HG03469 (cell line): Measurements from ENCODE around the gene MROH2B.

Experiments
- ATAC-seq: cut with Tn5 transposase; IDR thresholded peaks from one replicate; pipeline ENCODE4 v1.9.1; 2021; ENCODE audit warnings: mild to moderate bottlenecking, moderate library complexity, moderate number of reproducible peaks; ENCODE audit not compliant: unreplicated experiment

Gene MROH2B

GRCh38 chr5:40976041-40976440 lies 95.1 kb downstream of the MROH2B start:
- ATAC-seq: no peak

GRCh38 chr5:40973364-40974004 lies 97.7 kb downstream of the MROH2B start:
- no peak for ATAC-seq

- no peak for ATAC-seq
Measured at GRCh38 chr5:40972434-40972833, 98.7 kb downstream of the MROH2B start.

GRCh38 chr5:40962207-40962955 lies 108.8 kb downstream of the MROH2B start:
- ATAC-seq: no peak

GRCh38 chr5:40960037-40960436 lies 111.1 kb downstream of the MROH2B start:
- no peak for ATAC-seq

- ATAC-seq: no peak
Measured at GRCh38 chr5:40958811-40959210, 112.3 kb downstream of the MROH2B start.

- no peak for ATAC-seq
Measured at GRCh38 chr5:40957048-40957447, 114.1 kb downstream of the MROH2B start.

- no peak for ATAC-seq
Measured at GRCh38 chr5:40955313-40955712, 115.8 kb downstream of the MROH2B start.
